H1 (cell line): ENCODE data around the gene INTS6. TPM values are rescaled to one million over a fixed set of nuclear protein-coding genes. Genes with fewer than 3 reads are reported as not detected.

Experiments used
- CTCF ChIA-PET: fragments of 300-600 bp; sonication (Branson Sonifier 250); formaldehyde crosslinking; loops from one replicate; lab custom pipeline; 2021; ENCODE audit not compliant: partially characterized antibody; lab: Charles Lee
- POLR2A ChIA-PET: fragments of 300-600 bp; sonication (Branson Sonifier 250); formaldehyde crosslinking; loops from one replicate; lab custom pipeline; 2021; ENCODE audit warnings: inconsistent platforms; ENCODE audit not compliant: partially characterized antibody; lab: Charles Lee
- DNase-seq, 2 experiments: peaks; one replicate each; pipeline versions ENCODE4 v3.0.0 to v3.0.0-alpha.2; 2010 to 2022; ENCODE audit warnings: low spot score in 2 of 2, low read depth in 1 of 2, mixed read lengths in 1 of 2
- FAIRE-seq: peaks from 2 replicates; lab custom pipeline; 2011; peaks lifted over from hg19 to GRCh38; lab: Jason Lieb, UNC
- H2AFZ ChIP-seq: 2 replicates; pipeline ENCODE4 v1.8.1; 2012; ENCODE audit warnings: low read length, inconsistent platforms
- H2AK5ac ChIP-seq: 2 replicates; pipeline ENCODE4 v1.6.1; 2013; ENCODE audit warnings: low read depth, low read length
- H2BK120ac ChIP-seq: replicated peaks from 2 replicates; pipeline ENCODE3; 2013; ENCODE audit warnings: low read depth, low read length, inconsistent platforms
- H2BK12ac ChIP-seq: 2 replicates; pipeline ENCODE4 v1.6.1; 2013; ENCODE audit warnings: low read depth, low read length
- H2BK15ac ChIP-seq: 2 replicates; pipeline ENCODE4 v1.6.1; 2013; ENCODE audit warnings: low read length
- H2BK20ac ChIP-seq: 2 replicates; pipeline ENCODE4 v1.6.1; 2013; ENCODE audit warnings: low read length
- H2BK5ac ChIP-seq: 2 replicates; pipeline ENCODE4 v1.6.1; 2013; ENCODE audit warnings: low read depth, low read length
- H3K14ac ChIP-seq: 2 replicates; pipeline ENCODE4 v1.6.1; 2013; ENCODE audit warnings: inconsistent platforms; ENCODE audit not compliant: insufficient read length
- H3K18ac ChIP-seq: 2 replicates; pipeline ENCODE4 v1.6.1; 2013; ENCODE audit warnings: low read length; ENCODE audit errors: extremely low read depth
- H3K23ac ChIP-seq: 2 replicates; pipeline ENCODE4 v1.6.1; 2013; ENCODE audit warnings: inconsistent platforms; ENCODE audit not compliant: insufficient read length
- H3K23me2 ChIP-seq: 2 replicates; pipeline ENCODE4 v1.6.1; 2013; ENCODE audit warnings: low read depth, low read length
- H3K27ac ChIP-seq: 2 replicates; pipeline ENCODE4 v1.6.1; 2011; ENCODE audit warnings: low read depth, low read length, inconsistent platforms
- H3K27me3 ChIP-seq, 4 experiments: replicated peaks in 1 of 4; 1 replicate in 1 of 4; 2 replicates in 3 of 4; pipeline versions ENCODE4 v1.6.1 to v1.8.1; 2011 to 2013; ENCODE audit warnings: low read length in 3 of 4, mild to moderate bottlenecking in 3 of 4, inconsistent platforms in 2 of 4, mixed read lengths in 2 of 4, moderate library complexity in 1 of 4; ENCODE audit not compliant: control insufficient read depth in 3 of 4, insufficient read depth in 3 of 4; ENCODE audit errors: extremely low read depth in 1 of 4
- H3K36me3 ChIP-seq, 4 experiments: 2 replicates each; pipeline versions ENCODE4 v1.6.1 to v1.8.1; 2011 to 2013; ENCODE audit warnings: mild to moderate bottlenecking in 4 of 4, low read length in 3 of 4, moderate library complexity in 2 of 4, control low read depth in 1 of 4, inconsistent platforms in 1 of 4; ENCODE audit not compliant: insufficient read depth in 4 of 4, control insufficient read depth in 2 of 4
- H3K4ac ChIP-seq: replicated peaks from 2 replicates; pipeline ENCODE3; 2013; ENCODE audit warnings: low read length, low read depth, mixed read lengths, inconsistent platforms; ENCODE audit not compliant: insufficient read length
- H3K4me1 ChIP-seq, 4 experiments: replicated peaks in 1 of 4; 1 replicate in 1 of 4; 2 replicates in 3 of 4; pipeline versions ENCODE4 v1.6.1 to v1.8.1; 2011 to 2013; ENCODE audit warnings: low read length in 3 of 4, inconsistent platforms in 2 of 4, mixed read lengths in 1 of 4; ENCODE audit not compliant: insufficient read depth in 4 of 4, control insufficient read depth in 3 of 4
- H3K4me2 ChIP-seq, 2 experiments: 2 replicates each; pipeline versions ENCODE4 v1.6.1 to v1.8.1; 2011 to 2013; ENCODE audit warnings: low read depth in 2 of 2, low read length in 2 of 2, control low read depth in 1 of 2, inconsistent platforms in 1 of 2, mild to moderate bottlenecking in 1 of 2; ENCODE audit not compliant: insufficient read depth in 1 of 2
- H3K4me3 ChIP-seq, 4 experiments: fragments of 200-600, 300-600 bp in 1 of 4; sonication (generic), shearing (Covaris generic), sonication (Bioruptor Twin) in 1 of 4; 2 replicates each; pipeline versions ENCODE4 v1.5.1 to v1.8.1; 2011 to 2016; ENCODE audit warnings: low read length in 4 of 4, low read depth in 3 of 4, control low read depth in 2 of 4, inconsistent platforms in 2 of 4, mild to moderate bottlenecking in 2 of 4, mixed read lengths in 1 of 4, moderate library complexity in 1 of 4; ENCODE audit not compliant: insufficient read depth in 2 of 4; ENCODE audit errors: extremely low read depth in 1 of 4
- H3K56ac ChIP-seq: replicated peaks from 2 replicates; pipeline ENCODE3; 2013; ENCODE audit warnings: low read depth, mild to moderate bottlenecking, mixed read lengths, low read length, inconsistent platforms; ENCODE audit not compliant: insufficient read length
- H3K79me1 ChIP-seq: 2 replicates; pipeline ENCODE4 v1.6.1; 2013; ENCODE audit warnings: low read depth, low read length, control low read depth
- H3K79me2 ChIP-seq, 2 experiments: 2 replicates each; pipeline versions ENCODE4 v1.6.1 to v1.8.1; 2012 to 2013; ENCODE audit warnings: low read length in 2 of 2, mild to moderate bottlenecking in 2 of 2, inconsistent platforms in 1 of 2; ENCODE audit not compliant: insufficient read depth in 2 of 2, control insufficient read depth in 1 of 2
- H3K9ac ChIP-seq, 4 experiments: replicated peaks in 1 of 4; 1 replicate in 1 of 4; 2 replicates in 3 of 4; pipeline versions ENCODE4 v1.6.1 to v1.8.1; 2011 to 2013; ENCODE audit warnings: low read depth in 3 of 4, low read length in 3 of 4, control low read depth in 2 of 4, mild to moderate bottlenecking in 2 of 4, moderate library complexity in 2 of 4, inconsistent platforms in 1 of 4; ENCODE audit errors: extremely low read depth in 1 of 4
- H3K9me3 ChIP-seq, 2 experiments: 2 replicates each; pipeline versions ENCODE4 v1.6.1 to v1.8.1; 2012 to 2013; ENCODE audit warnings: mild to moderate bottlenecking in 2 of 2, moderate library complexity in 2 of 2, control low read depth in 1 of 2, inconsistent platforms in 1 of 2, low read depth in 1 of 2, low read length in 1 of 2, mixed read lengths in 1 of 2; ENCODE audit not compliant: insufficient read depth in 2 of 2
- H4K20me1 ChIP-seq, 2 experiments: replicated peaks in 1 of 2; 2 replicates each; pipeline versions ENCODE3 to v1.8.1; 2011 to 2013; ENCODE audit warnings: inconsistent platforms in 2 of 2, low read length in 2 of 2, mild to moderate bottlenecking in 1 of 2; ENCODE audit not compliant: insufficient read depth in 2 of 2, control insufficient read depth in 1 of 2
- H4K5ac ChIP-seq: 2 replicates; pipeline ENCODE4 v1.6.1; 2013; ENCODE audit warnings: low read length, low read depth, mixed read lengths, inconsistent platforms; ENCODE audit not compliant: insufficient read length
- H4K8ac ChIP-seq: 2 replicates; pipeline ENCODE4 v1.8.0; 2013; ENCODE audit warnings: mild to moderate bottlenecking, moderate library complexity, low read length, inconsistent platforms; ENCODE audit not compliant: insufficient read depth; ENCODE audit errors: extremely low read depth
- H4K91ac ChIP-seq: replicated peaks from 2 replicates; pipeline ENCODE3; 2013; ENCODE audit warnings: low read length, mixed read lengths, inconsistent platforms; ENCODE audit not compliant: insufficient read length
- EZH2 ChIP-seq: fragments of 200-600 bp; sonication (generic); IDR thresholded peaks from 2 replicates; pipeline ENCODE4 v1.7.1; 2012; ENCODE audit warnings: low read depth, mild to moderate bottlenecking, moderate library complexity, low read length, inconsistent platforms; ENCODE audit not compliant: severe bottlenecking
- NANOG ChIP-seq: IDR thresholded peaks from 2 replicates; pipeline ENCODE4 v1.6.1; 2011; ENCODE audit warnings: low read length, low read depth, mild to moderate bottlenecking, inconsistent platforms; ENCODE audit not compliant: insufficient read depth, poor library complexity, severe bottlenecking
- POLR2AphosphoS5 ChIP-seq: IDR thresholded peaks from 2 replicates; pipeline ENCODE4 v1.6.1; 2011; ENCODE audit warnings: low read depth, low read length
- SUZ12 ChIP-seq: fragments of 200-600 bp; sonication (generic); IDR thresholded peaks from 2 replicates; pipeline ENCODE4 v1.6.1; 2012; ENCODE audit warnings: mild to moderate bottlenecking, inconsistent platforms, low read length, moderate library complexity, mixed read lengths
- ZNF274 ChIP-seq: IDR thresholded peaks from 2 replicates; pipeline ENCODE4 v1.7.0; 2012; ENCODE audit warnings: low read length, borderline replicate concordance; ENCODE audit errors: extremely low read depth
- WGBS, 2 experiments: shearing (Covaris generic) in 1 of 2; methylation state at CpG; one replicate each; pipeline versions ENCODE4 v1.1.6 to v1.1.7; 2013 to 2015; ENCODE audit warnings: low lambda C conversion rate in 2 of 2, mixed read lengths in 2 of 2, inconsistent platforms in 1 of 2, low coverage in 1 of 2, missing lambda C conversion rate in 1 of 2; ENCODE audit not compliant: insufficient replicate concordance in 2 of 2, insufficient coverage in 1 of 2, insufficient read length in 1 of 2; ENCODE audit errors: extremely low coverage in 1 of 2, missing lambda C conversion rate in 1 of 2; 5-methylcytosine and 5-hydroxymethylcytosine counted together
- polyA plus RNA-seq, 7 experiments: library from polyadenylated mRNA; depleted of rRNA in 3 of 7; stranded (reverse) in 5 of 7; unstranded in 2 of 7; fragments of >200 nt in 5 of 7; fragments of 200-250 nt in 2 of 7; gene quantifications; 1 replicate in 5 of 7; 2 replicates in 1 of 7; 4 replicates in 1 of 7; pipeline versions ENCODE4 v1.2.1 to v1.2.3, GENCODE V29; 2011 to 2013; ENCODE audit warnings: missing spikeins in 2 of 7, mixed read lengths in 2 of 7
- total RNA-seq: library from RNA; stranded (reverse); fragmentation: NEBNext Ultra II Directional; extraction: Animal tissue kit (Norgen Biotek cat#: 25700); gene quantifications from 2 replicates; pipeline ENCODE4 v1.2.1, GENCODE V29; 2021
- TF ChIP-seq, protein P1 (sequence below): IDR thresholded peaks from 2 replicates; pipeline ENCODE4 v1.6.1; 2012; ENCODE audit warnings: inconsistent platforms

Gene INTS6
- total and polyA plus RNA-seq, 2 of the 8 experiments (the other 6 are each of a cell fraction or from before 2014, with no cell fraction given), result 12.6 to 42.8 TPM

DNA sequence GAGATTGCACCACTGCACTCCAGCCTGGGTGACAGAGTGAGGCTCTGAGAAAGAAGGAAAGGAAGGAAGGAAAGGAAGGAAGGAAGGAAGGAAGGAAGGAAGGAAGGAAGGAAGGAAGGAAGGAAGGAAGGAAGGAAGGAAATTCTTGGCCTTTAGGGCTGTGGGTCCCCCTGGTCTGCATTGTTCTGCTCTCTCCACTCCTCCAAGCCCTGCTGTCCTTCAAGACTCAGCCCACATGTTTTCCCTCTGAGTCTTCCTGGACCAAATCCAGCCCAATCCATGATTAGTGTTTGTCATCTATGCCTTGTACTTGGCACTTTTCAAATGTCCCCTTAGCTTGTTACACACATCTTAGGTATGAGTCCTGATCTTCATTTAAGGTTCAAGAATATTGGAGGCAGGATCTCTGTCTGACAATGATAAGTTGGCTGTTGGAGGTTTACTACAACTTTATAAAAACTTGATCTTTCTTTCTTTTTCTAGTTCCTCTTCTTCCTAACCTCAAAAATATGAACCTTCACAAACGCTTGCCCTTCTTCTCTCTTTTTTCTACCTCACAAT lies 48.8 kb upstream of the INTS6 start:
- Histone ChIP-seq H2BK12ac (no peak overlapping the region), H2BK15ac (no peak overlapping the region), H2AFZ (no peak overlapping the region), H2BK120ac (no peak overlapping the region), H2BK20ac (no peak overlapping the region), H3K9me3 (no peaks in the 10 kb centered on the region), H3K79me2 (no peaks in the 10 kb centered on the region), H3K79me1 (no peaks in the 10 kb centered on the region), H3K4me3 (no peak overlapping the region), H3K56ac (no peak overlapping the region), H3K27ac (no peak overlapping the region), H3K27me3 (no peaks in the 10 kb centered on the region), H3K4ac (no peak overlapping the region), H3K4me1 (no peaks in the 10 kb centered on the region), H2BK5ac (no peak overlapping the region), H3K18ac (no peak overlapping the region), H2AK5ac (no peak overlapping the region), H3K23ac (no peak overlapping the region), H3K14ac (no peak overlapping the region), H3K23me2 (no peaks in the 10 kb centered on the region), H4K20me1 (no peaks in the 10 kb centered on the region), H4K5ac (no peak overlapping the region), H4K91ac (no peak overlapping the region), H3K36me3 (no peaks in the 10 kb centered on the region), H3K9ac (no peak overlapping the region), H4K8ac (no peak overlapping the region), H3K4me2 (no peak overlapping the region)
- TF ChIP-seq EZH2 (no peak), ZNF274 (no peak), NANOG (no peak), SUZ12 (no peak), POLR2AphosphoS5 (no peak)
- TF ChIP-seq, protein P1, sequence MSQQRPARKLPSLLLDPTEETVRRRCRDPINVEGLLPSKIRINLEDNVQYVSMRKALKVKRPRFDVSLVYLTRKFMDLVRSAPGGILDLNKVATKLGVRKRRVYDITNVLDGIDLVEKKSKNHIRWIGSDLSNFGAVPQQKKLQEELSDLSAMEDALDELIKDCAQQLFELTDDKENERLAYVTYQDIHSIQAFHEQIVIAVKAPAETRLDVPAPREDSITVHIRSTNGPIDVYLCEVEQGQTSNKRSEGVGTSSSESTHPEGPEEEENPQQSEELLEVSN, result no peak
- WGBS, 2 experiments, result 75% methylated on average over 1 of the region's 1 CpG; no CpG with 5 or more reads in 1 of the 2 experiments
- ChIA-PET POLR2A (interaction anchor here (0.6 to 0.7 kb wide), 2 partner anchors 215 to 269 kb away, joined by 3 read pairs; no protein-coding TSS in a partner anchor), CTCF (no interaction called here)
- no peak for FAIRE-seq
- DNase-seq, result no peak
